ENCODE data around the gene PCP2.

Gene PCP2

DNA sequence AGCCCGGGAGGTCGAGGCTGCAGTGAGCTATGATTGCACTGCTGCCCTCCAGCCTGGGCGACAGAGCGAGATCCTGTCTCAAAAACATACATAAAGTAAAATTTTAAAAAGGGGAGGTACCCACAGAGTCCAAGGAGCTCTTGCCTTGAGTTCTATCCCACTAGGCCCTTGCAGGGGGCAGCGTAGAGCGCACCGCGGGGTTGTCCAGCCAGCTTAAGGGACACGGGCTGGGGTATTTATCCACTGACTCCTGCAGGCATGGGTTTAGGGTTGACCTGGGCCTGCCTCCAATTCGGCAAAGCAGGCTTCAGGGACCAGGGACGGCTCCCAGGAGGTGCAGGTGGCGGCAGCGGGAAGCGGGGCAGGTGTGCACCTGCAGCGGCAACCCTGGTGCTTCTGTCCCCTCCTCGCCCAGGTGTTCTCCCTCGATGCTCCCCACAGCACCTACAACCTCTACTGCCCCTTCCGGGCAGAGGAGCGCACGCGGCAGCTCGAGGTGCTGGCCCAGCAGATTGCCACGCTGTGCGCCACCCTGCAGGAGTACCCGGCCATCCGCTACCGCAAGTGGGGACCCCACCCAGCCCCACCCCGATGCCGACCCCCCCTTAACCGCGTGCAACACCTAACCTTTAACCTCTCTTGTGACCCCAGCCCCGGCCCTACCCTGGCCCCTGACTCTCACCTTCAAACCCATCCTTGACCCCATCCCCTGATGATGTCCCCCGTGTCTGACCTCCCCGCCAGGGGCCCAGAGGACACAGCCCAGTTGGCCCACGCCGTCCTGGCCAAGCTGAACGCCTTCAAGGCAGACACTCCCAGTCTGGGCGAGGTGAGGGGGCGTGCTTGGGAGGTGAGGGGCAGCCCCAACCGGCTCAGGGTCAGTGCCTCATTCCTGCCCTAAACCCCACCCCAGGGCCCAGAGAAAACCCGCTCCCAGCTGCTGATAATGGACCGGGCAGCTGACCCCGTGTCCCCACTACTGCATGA, 8.1 kb upstream of the PCP2 start (continued):
- TF ChIP-seq, protein P1, sequence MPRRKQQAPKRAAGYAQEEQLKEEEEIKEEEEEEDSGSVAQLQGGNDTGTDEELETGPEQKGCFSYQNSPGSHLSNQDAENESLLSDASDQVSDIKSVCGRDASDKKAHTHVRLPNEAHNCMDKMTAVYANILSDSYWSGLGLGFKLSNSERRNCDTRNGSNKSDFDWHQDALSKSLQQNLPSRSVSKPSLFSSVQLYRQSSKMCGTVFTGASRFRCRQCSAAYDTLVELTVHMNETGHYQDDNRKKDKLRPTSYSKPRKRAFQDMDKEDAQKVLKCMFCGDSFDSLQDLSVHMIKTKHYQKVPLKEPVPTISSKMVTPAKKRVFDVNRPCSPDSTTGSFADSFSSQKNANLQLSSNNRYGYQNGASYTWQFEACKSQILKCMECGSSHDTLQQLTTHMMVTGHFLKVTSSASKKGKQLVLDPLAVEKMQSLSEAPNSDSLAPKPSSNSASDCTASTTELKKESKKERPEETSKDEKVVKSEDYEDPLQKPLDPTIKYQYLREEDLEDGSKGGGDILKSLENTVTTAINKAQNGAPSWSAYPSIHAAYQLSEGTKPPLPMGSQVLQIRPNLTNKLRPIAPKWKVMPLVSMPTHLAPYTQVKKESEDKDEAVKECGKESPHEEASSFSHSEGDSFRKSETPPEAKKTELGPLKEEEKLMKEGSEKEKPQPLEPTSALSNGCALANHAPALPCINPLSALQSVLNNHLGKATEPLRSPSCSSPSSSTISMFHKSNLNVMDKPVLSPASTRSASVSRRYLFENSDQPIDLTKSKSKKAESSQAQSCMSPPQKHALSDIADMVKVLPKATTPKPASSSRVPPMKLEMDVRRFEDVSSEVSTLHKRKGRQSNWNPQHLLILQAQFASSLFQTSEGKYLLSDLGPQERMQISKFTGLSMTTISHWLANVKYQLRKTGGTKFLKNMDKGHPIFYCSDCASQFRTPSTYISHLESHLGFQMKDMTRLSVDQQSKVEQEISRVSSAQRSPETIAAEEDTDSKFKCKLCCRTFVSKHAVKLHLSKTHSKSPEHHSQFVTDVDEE (CRISPR knock-in tag; IDR thresholded peaks at IDR 0.05): no peak
- no peak for TF ChIP-seq CSDC2 (CRISPR knock-in tag; IDR thresholded peaks at IDR 0.05)
- TF ChIP-seq, protein P2, sequence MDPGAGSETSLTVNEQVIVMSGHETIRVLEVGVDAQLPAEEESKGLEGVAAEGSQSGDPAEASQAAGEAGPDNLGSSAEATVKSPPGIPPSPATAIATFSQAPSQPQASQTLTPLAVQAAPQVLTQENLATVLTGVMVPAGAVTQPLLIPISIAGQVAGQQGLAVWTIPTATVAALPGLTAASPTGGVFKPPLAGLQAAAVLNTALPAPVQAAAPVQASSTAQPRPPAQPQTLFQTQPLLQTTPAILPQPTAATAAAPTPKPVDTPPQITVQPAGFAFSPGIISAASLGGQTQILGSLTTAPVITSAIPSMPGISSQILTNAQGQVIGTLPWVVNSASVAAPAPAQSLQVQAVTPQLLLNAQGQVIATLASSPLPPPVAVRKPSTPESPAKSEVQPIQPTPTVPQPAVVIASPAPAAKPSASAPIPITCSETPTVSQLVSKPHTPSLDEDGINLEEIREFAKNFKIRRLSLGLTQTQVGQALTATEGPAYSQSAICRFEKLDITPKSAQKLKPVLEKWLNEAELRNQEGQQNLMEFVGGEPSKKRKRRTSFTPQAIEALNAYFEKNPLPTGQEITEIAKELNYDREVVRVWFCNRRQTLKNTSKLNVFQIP (CRISPR knock-in tag; IDR thresholded peaks at IDR 0.05; ENCODE audit: borderline replicate concordance, low read depth): no peak

DNA sequence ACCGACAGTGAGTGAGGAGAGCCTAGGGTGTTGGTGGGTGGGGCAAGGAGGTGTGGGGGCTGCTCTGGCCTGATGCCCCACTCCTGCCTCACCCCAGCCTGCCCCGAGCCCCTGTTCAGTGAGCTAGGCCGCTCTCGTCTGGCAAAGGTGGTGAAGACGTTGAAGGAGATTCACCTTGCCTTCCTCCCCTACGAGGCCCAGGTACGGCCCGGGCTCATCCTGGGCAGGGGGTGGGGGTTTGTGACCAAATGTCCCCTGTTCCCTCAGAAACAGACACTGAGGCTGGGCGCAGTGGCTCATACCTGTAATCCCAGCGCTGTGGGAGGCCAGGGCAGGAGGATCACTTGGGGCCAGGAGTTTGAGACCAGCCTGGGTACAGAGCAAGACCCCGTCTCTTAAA, 7.3 kb upstream of the PCP2 start:
- TF ChIP-seq SNAI2 (CRISPR knock-in tag; IDR thresholded peaks at IDR 0.05) (no peak), ISL1 (CRISPR knock-in tag; IDR thresholded peaks at IDR 0.05) (no peak), TOX (CRISPR knock-in tag; IDR thresholded peaks at IDR 0.05; ENCODE audit: borderline replicate concordance) (no peak), ESRRG (CRISPR knock-in tag; IDR thresholded peaks at IDR 0.05) (no peak), GLIS3 (CRISPR knock-in tag; IDR thresholded peaks at IDR 0.05) (no peak), ZFP30 (CRISPR knock-in tag; IDR thresholded peaks at IDR 0.05) (no peak)
- TF ChIP-seq, protein P2 (CRISPR knock-in tag; IDR thresholded peaks at IDR 0.05; ENCODE audit: borderline replicate concordance, low read depth): no peak
- no peak for ATAC-seq

DNA sequence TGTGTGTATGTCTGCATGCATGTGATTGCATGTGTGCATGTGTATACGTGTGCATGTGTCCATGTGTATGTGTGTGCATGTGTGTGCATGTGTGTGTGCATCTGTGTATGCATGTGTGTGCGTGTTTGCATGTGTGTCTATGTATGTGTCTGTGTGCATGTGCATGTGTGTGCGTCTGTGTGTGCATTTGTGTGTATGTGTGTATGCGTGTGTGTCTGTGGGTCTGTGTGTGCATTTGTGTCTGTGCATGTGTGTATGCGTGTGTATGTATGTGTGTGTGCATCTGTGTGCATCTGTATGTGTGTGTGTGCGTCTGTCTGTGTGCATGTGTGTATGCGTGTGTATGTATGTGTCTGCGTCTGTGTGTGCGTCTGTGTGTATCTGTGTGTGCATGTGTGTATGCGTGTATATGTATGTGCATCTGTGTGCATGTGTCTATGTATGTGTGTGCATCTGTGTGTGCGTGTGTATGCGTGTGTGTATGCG, 6.4 kb upstream of the PCP2 start:
- no peak for TF ChIP-seq BACH2 (CRISPR knock-in tag; IDR thresholded peaks at IDR 0.05; ENCODE audit: borderline replicate concordance)
- TF ChIP-seq ZFP30 (CRISPR knock-in tag; IDR thresholded peaks at IDR 0.05): no peak
- no peak for TF ChIP-seq ZC3H10 (CRISPR knock-in tag; IDR thresholded peaks at IDR 0.05)
- no peak for TF ChIP-seq SNAI2 (CRISPR knock-in tag; IDR thresholded peaks at IDR 0.05)
- no peak for TF ChIP-seq ISL1 (CRISPR knock-in tag; IDR thresholded peaks at IDR 0.05)
- TF ChIP-seq, protein P3, sequence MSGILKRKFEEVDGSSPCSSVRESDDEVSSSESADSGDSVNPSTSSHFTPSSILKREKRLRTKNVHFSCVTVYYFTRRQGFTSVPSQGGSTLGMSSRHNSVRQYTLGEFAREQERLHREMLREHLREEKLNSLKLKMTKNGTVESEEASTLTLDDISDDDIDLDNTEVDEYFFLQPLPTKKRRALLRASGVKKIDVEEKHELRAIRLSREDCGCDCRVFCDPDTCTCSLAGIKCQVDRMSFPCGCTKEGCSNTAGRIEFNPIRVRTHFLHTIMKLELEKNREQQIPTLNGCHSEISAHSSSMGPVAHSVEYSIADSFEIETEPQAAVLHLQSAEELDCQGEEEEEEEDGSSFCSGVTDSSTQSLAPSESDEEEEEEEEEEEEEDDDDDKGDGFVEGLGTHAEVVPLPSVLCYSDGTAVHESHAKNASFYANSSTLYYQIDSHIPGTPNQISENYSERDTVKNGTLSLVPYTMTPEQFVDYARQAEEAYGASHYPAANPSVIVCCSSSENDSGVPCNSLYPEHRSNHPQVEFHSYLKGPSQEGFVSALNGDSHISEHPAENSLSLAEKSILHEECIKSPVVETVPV (CRISPR knock-in tag; IDR thresholded peaks at IDR 0.05): no peak
- TF ChIP-seq, protein P2 (CRISPR knock-in tag; IDR thresholded peaks at IDR 0.05; ENCODE audit: borderline replicate concordance, low read depth): no peak

DNA sequence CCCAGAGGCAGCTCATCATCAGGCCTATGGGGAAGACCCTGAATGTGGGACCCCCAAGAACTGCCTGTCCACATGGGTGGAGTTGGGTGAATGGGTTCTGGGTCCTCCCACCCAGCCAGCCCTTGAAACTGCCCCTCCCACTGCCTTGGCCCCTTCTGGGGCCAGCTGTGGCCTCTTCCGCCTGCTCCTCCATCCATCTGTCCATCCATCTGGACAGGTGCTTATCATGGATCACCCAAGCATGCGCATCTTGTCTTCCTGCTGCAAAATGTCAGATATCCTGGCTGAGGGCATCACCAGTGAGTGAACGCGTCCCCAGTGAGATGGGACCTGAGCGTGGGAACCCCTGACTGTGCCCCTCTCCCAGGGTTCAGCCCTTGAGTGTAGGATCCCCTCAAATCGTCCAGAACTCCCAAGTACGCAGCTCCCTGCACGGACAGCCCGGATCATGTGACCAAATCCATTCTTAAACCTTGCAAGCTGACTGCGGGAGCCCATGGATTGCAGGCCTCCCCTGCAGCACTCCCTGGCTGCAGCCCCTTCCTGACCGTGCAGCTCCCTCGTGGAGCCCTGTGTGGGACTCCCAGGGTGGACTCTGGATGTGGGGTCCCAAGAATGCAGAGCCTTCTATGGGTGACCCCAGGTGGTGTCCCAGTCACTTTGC, 5.4 kb upstream of the PCP2 start:
- no peak for ATAC-seq
- TF ChIP-seq ZNF70 (CRISPR knock-in tag; IDR thresholded peaks at IDR 0.05) (no peak), ZFP3 (CRISPR knock-in tag; IDR thresholded peaks at IDR 0.05) (no peak), GLIS3 (CRISPR knock-in tag; IDR thresholded peaks at IDR 0.05) (no peak), SNAI2 (CRISPR knock-in tag; IDR thresholded peaks at IDR 0.05) (no peak), ESRRG (CRISPR knock-in tag; IDR thresholded peaks at IDR 0.05) (no peak), PPARA (CRISPR knock-in tag; IDR thresholded peaks at IDR 0.05; ENCODE audit: borderline replicate concordance) (no peak), ISL1 (CRISPR knock-in tag; IDR thresholded peaks at IDR 0.05) (no peak), OSR1 (CRISPR knock-in tag; IDR thresholded peaks at IDR 0.05) (no peak), ZC3H10 (CRISPR knock-in tag; IDR thresholded peaks at IDR 0.05) (no peak), RARB (CRISPR knock-in tag; IDR thresholded peaks at IDR 0.05) (no peak)
- TF ChIP-seq, protein P2 (CRISPR knock-in tag; IDR thresholded peaks at IDR 0.05; ENCODE audit: borderline replicate concordance, low read depth): no peak
- TF ChIP-seq, protein P4, sequence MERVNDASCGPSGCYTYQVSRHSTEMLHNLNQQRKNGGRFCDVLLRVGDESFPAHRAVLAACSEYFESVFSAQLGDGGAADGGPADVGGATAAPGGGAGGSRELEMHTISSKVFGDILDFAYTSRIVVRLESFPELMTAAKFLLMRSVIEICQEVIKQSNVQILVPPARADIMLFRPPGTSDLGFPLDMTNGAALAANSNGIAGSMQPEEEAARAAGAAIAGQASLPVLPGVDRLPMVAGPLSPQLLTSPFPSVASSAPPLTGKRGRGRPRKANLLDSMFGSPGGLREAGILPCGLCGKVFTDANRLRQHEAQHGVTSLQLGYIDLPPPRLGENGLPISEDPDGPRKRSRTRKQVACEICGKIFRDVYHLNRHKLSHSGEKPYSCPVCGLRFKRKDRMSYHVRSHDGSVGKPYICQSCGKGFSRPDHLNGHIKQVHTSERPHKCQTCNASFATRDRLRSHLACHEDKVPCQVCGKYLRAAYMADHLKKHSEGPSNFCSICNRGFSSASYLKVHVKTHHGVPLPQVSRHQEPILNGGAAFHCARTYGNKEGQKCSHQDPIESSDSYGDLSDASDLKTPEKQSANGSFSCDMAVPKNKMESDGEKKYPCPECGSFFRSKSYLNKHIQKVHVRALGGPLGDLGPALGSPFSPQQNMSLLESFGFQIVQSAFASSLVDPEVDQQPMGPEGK (CRISPR knock-in tag; IDR thresholded peaks at IDR 0.05; ENCODE audit: borderline replicate concordance): no peak

More for the DNA sequence above, 6.4 kb upstream of the PCP2 start:
- ATAC-seq: no peak
